Neuronal stem cell (in vitro differentiated cells): Measurements from ENCODE around the gene SETDB1.
"Not testable (repeated sequence)": the region's sequence is repeated elsewhere in the genome, so short reads cannot be mapped to it uniquely, and the experiment has no call there.

Experiments used
- DNase-seq: peaks from one replicate; pipeline ENCODE4 v3.0.0-alpha.2; 2013; ENCODE audit warnings: low spot score
- H2AFZ ChIP-seq: one replicate; pipeline ENCODE4 v1.6.1; 2013; ENCODE audit warnings: mild to moderate bottlenecking, low read length, inconsistent platforms
- H2AK5ac ChIP-seq: 2 replicates; pipeline ENCODE4 v1.6.1; 2013; ENCODE audit warnings: low read depth, mild to moderate bottlenecking, inconsistent platforms, low read length, moderate library complexity, mixed read lengths
- H2BK120ac ChIP-seq: 2 replicates; pipeline ENCODE4 v1.6.1; 2013; ENCODE audit warnings: low read depth, mild to moderate bottlenecking, inconsistent platforms, low read length, moderate library complexity, mixed read lengths
- H2BK12ac ChIP-seq: one replicate; pipeline ENCODE4 v1.6.1; 2013; ENCODE audit warnings: low read length, inconsistent platforms
- H2BK15ac ChIP-seq: 2 replicates; pipeline ENCODE4 v1.6.1; 2013; ENCODE audit warnings: mild to moderate bottlenecking, low read length, inconsistent platforms, mixed read lengths
- H2BK5ac ChIP-seq: one replicate; pipeline ENCODE4 v1.6.1; 2013; ENCODE audit warnings: inconsistent platforms, mild to moderate bottlenecking, low read length, moderate library complexity
- H3K14ac ChIP-seq: one replicate; pipeline ENCODE4 v1.6.1; 2013; ENCODE audit warnings: low read length, inconsistent platforms
- H3K18ac ChIP-seq: 2 replicates; pipeline ENCODE4 v1.6.1; 2013; ENCODE audit warnings: low read length, inconsistent platforms
- H3K23ac ChIP-seq: 2 replicates; pipeline ENCODE4 v1.6.1; 2013; ENCODE audit warnings: low read depth, mild to moderate bottlenecking, mixed read lengths, low read length, inconsistent platforms; ENCODE audit not compliant: poor library complexity
- H3K27ac ChIP-seq: replicated peaks from 3 replicates; pipeline ENCODE4 v1.5.1; 2013; ENCODE audit warnings: low read length, inconsistent platforms
- H3K27me3 ChIP-seq, 3 experiments: 2 replicates each; pipeline ENCODE4 v1.6.1; 2013; ENCODE audit warnings: low read length in 3 of 3, mild to moderate bottlenecking in 2 of 3, inconsistent platforms in 1 of 3, low read depth in 1 of 3, mixed read lengths in 1 of 3, moderate library complexity in 1 of 3; ENCODE audit not compliant: control insufficient read depth in 3 of 3, insufficient read depth in 3 of 3
- H3K36me3 ChIP-seq, 2 donors: replicated peaks in 1 of 2; 2 replicates each; pipeline ENCODE4 v1.6.1; 2013; ENCODE audit warnings: low read length in 2 of 2; ENCODE audit not compliant: control insufficient read depth in 2 of 2, insufficient read depth in 2 of 2
- H3K4ac ChIP-seq: 2 replicates; pipeline ENCODE4 v1.6.1; 2013; ENCODE audit warnings: inconsistent platforms, mild to moderate bottlenecking, low read length, moderate library complexity
- H3K4me1 ChIP-seq, 2 donors: 1 replicate in 1 of 2; 2 replicates in 1 of 2; pipeline ENCODE4 v1.6.1; 2013; ENCODE audit warnings: low read length in 2 of 2, low read depth in 1 of 2; ENCODE audit not compliant: control insufficient read depth in 2 of 2, insufficient read depth in 1 of 2
- H3K4me2 ChIP-seq: one replicate; pipeline ENCODE4 v1.6.1; 2013; ENCODE audit warnings: mild to moderate bottlenecking, low read length, inconsistent platforms; ENCODE audit not compliant: insufficient read depth, poor library complexity, severe bottlenecking
- H3K4me3 ChIP-seq, 2 donors: 2 replicates each; pipeline ENCODE4 v1.5.1; 2013; ENCODE audit warnings: low read length in 2 of 2, mild to moderate bottlenecking in 2 of 2, inconsistent platforms in 1 of 2, moderate library complexity in 1 of 2
- H3K79me1 ChIP-seq: one replicate; pipeline ENCODE4 v1.6.1; 2013; ENCODE audit warnings: low read depth, mild to moderate bottlenecking, inconsistent platforms, low read length, moderate library complexity
- H3K9ac ChIP-seq: one replicate; pipeline ENCODE4 v1.6.1; 2013; ENCODE audit warnings: mild to moderate bottlenecking, low read depth, low read length, inconsistent platforms; ENCODE audit not compliant: poor library complexity
- H3K9me3 ChIP-seq, 2 donors: replicated peaks in 1 of 2; 2 replicates each; pipeline versions ENCODE3 to v1.6.1; 2013; ENCODE audit warnings: low read length in 2 of 2, mild to moderate bottlenecking in 2 of 2, inconsistent platforms in 1 of 2, low read depth in 1 of 2, mixed read lengths in 1 of 2, moderate library complexity in 1 of 2; ENCODE audit not compliant: control insufficient read depth in 2 of 2, insufficient read depth in 1 of 2
- H4K8ac ChIP-seq: one replicate; pipeline ENCODE4 v1.6.1; 2013; ENCODE audit warnings: low read depth, mild to moderate bottlenecking, inconsistent platforms, low read length, moderate library complexity
- H4K91ac ChIP-seq: one replicate; pipeline ENCODE4 v1.6.1; 2013; ENCODE audit warnings: low read length, low read depth, mild to moderate bottlenecking, inconsistent platforms; ENCODE audit not compliant: poor library complexity
- WGBS, 2 donors: extraction: QIAGEN DNeasy Blood & Tissue Kit; methylation state at CpG; one replicate each; pipeline ENCODE4 v1.1.7; 2013; ENCODE audit warnings: missing lambda C conversion rate in 2 of 2, mixed read lengths in 1 of 2; ENCODE audit not compliant: insufficient read length in 2 of 2, insufficient replicate concordance in 1 of 2; ENCODE audit errors: extremely low coverage in 2 of 2; 5-methylcytosine and 5-hydroxymethylcytosine counted together

The SETDB1 gene

DNA sequence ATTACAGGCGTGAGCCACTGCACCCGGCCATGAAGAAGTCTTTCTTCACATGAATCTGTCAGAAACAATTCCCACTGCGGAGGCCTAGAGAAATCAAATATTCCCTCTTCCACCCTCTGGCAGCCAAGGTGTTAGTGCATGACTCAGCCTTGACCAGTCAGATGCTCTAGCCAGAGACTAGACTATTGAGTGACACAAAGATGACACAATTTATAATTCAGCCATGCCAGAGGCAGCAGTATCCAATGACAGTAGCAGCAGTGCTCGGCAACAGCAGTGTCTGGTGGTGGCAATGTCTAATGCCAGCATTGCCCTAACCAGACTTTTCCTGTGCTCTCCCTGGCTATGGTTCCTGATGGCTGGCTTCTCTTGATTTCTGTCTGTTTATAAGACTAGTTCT, 30.5 kb upstream of the SETDB1 start:
- H4K8ac ChIP-seq, result no peak overlapping the region
- no peak overlapping the region for H2BK120ac ChIP-seq
- no peak overlapping the region for H2AFZ ChIP-seq
- no peaks in the 10 kb centered on the region for H3K4me1 ChIP-seq
- no peaks in the 10 kb centered on the region for H3K27me3 ChIP-seq
- H3K14ac ChIP-seq, result no peak overlapping the region
- no peaks in the 10 kb centered on the region for H3K9me3 ChIP-seq
- no peak overlapping the region for H2BK15ac ChIP-seq
- H3K4me2 ChIP-seq, result no peak overlapping the region
- no peak overlapping the region for H3K9ac ChIP-seq
- H2BK5ac ChIP-seq, result no peak overlapping the region
- H3K4me3 ChIP-seq, result no peak overlapping the region
- no peak for DNase-seq
- no peak overlapping the region for H4K91ac ChIP-seq
- no peak overlapping the region for H2AK5ac ChIP-seq
- no peak overlapping the region for H3K4ac ChIP-seq
- WGBS, 2 donors, result no CpG with 5 or more reads among the region's 4 CpGs
- no peak overlapping the region for H2BK12ac ChIP-seq
- H3K36me3 ChIP-seq, result no peaks in the 10 kb centered on the region
- H3K18ac ChIP-seq, result no peak overlapping the region
- no peak overlapping the region for H3K27ac ChIP-seq
- no peak overlapping the region for H3K23ac ChIP-seq
- H3K79me1 ChIP-seq, result no peaks in the 10 kb centered on the region

GRCh38 chr1:150899795-150900194, 26.4 kb upstream of the SETDB1 start:
- not testable (repeated sequence) for H2BK12ac ChIP-seq, H3K4me1 ChIP-seq, H2BK5ac ChIP-seq, H3K27ac ChIP-seq, H3K79me1 ChIP-seq, H3K23ac ChIP-seq, H2BK120ac ChIP-seq, H3K4me3 ChIP-seq, H2AK5ac ChIP-seq, H2BK15ac ChIP-seq, H3K14ac ChIP-seq, DNase-seq, H4K91ac ChIP-seq, H3K18ac ChIP-seq, H3K36me3 ChIP-seq, H3K4me2 ChIP-seq, H3K9ac ChIP-seq, H4K8ac ChIP-seq, H3K9me3 ChIP-seq, H3K27me3 ChIP-seq, H3K4ac ChIP-seq
- H2AFZ ChIP-seq, result peak overlapping the region; percentile 62
- WGBS, 2 donors, result no CpG with 5 or more reads among the region's 8 CpGs

DNA sequence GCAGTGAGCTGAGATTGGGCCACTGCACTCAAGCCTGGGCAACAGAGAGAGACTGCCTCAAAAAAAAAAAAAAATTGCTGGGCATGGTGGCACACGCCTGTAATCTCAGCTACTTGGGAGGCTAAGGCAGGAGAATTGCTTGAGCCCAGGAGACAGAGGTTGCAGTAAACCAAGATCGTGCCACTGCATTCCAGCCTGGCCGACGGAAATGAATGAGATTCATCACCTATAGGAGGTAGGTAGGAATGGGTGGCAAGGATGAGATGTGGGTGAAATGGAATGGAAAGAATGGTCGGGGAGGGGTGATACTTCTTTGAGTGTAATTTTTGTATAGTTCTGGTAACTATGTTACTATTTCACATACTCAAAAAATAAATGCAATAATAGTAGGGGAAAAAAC, 23.8 kb upstream of the SETDB1 start:
- no peak overlapping the region for H4K8ac ChIP-seq
- H3K9me3 ChIP-seq, result no peaks in the 10 kb centered on the region
- H3K4me3 ChIP-seq, result no peak overlapping the region
- no peak overlapping the region for H2BK120ac ChIP-seq
- H2AFZ ChIP-seq, result no peak overlapping the region
- no peak overlapping the region for H2BK15ac ChIP-seq
- no peak overlapping the region for H3K4ac ChIP-seq
- no peaks in the 10 kb centered on the region for H3K4me1 ChIP-seq
- no peak overlapping the region for H2AK5ac ChIP-seq
- H2BK5ac ChIP-seq, result no peak overlapping the region
- H3K14ac ChIP-seq, result no peak overlapping the region
- H3K27ac ChIP-seq, result no peak overlapping the region
- H3K79me1 ChIP-seq, result no peaks in the 10 kb centered on the region
- H2BK12ac ChIP-seq, result no peak overlapping the region
- H3K9ac ChIP-seq, result no peak overlapping the region
- H3K18ac ChIP-seq, result no peak overlapping the region
- H4K91ac ChIP-seq, result no peak overlapping the region
- H3K23ac ChIP-seq, result no peak overlapping the region
- H3K27me3 ChIP-seq, result peaks cover 0 to 5% (median 0%) of the 10 kb centered on the region in 3 experiments
- no peak overlapping the region for H3K4me2 ChIP-seq
- WGBS, 2 donors, result 100% methylated on average over 1 of the region's 5 CpGs; no CpG with 5 or more reads in 1 of the 2 donors
- DNase-seq, result no peak
- no peaks in the 10 kb centered on the region for H3K36me3 ChIP-seq

DNA sequence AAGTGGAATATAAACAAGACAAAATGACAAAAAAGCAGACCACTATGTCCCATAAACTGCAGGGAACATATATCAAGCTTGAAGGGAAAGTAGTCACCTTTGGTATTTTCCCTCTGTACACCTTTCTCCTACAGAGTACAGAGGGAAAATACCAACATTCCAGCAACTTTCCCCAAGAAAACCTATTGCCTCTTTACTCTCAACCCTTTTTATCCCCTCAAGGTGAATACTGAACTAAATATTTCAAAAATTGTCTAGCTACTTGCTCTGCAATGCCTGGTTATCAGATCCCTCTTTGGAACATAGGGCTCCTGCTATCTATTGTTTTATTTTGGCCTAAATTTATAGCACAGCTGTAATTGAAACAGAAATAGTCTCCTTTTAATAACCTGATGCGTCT, 23.4 kb upstream of the SETDB1 start:
- Histone ChIP-seq H3K9me3 (no peaks in the 10 kb centered on the region), H2BK15ac (no peak overlapping the region), H3K4me3 (no peak overlapping the region), H2BK120ac (no peak overlapping the region), H2BK5ac (no peak overlapping the region), H3K4ac (no peak overlapping the region), H3K27me3 (peaks cover 0 to 5% (median 0%) of the 10 kb centered on the region in 3 experiments), H3K23ac (no peak overlapping the region), H3K9ac (no peak overlapping the region), H2AFZ (no peak overlapping the region), H4K8ac (no peak overlapping the region), H2AK5ac (no peak overlapping the region), H3K36me3 (no peaks in the 10 kb centered on the region), H3K18ac (no peak overlapping the region), H3K27ac (no peak overlapping the region), H3K4me1 (no peaks in the 10 kb centered on the region), H3K4me2 (no peak overlapping the region), H3K14ac (no peak overlapping the region), H3K79me1 (no peaks in the 10 kb centered on the region), H2BK12ac (no peak overlapping the region), H4K91ac (no peak overlapping the region)
- WGBS, 2 donors, result no CpG with 5 or more reads among the region's 1 CpG
- DNase-seq, result no peak
